Measurements from ENCODE around the gene DHH.

DHH gene

GRCh38 chr12:49100380-49100779 is 5.8 kb upstream of the DHH start:
- POLR2A ChIA-PET, result interaction anchor here (1.2 to 3.1 kb wide), 3 partner anchors 10 to 30 kb away, joined by 3 to 16 read pairs (median 16); partner anchors contain the start of genes LMBR1L and TUBA1B
- TF ChIP-seq ZNF830 (tag by site-specific recombination; IDR thresholded peaks at IDR 0.05; ENCODE audit: low read depth) (no peak), ZNF324 (tag by site-specific recombination; IDR thresholded peaks at IDR 0.05) (no peak), FEZF1 (tag by site-specific recombination; IDR thresholded peaks at IDR 0.05) (no peak), ZNF341 (tag by site-specific recombination; IDR thresholded peaks at IDR 0.05; ENCODE audit: low read depth) (no peak), MZF1 (tag by site-specific recombination; IDR thresholded peaks at IDR 0.05; ENCODE audit: borderline replicate concordance) (no peak), ZSCAN18 (tag by site-specific recombination; IDR thresholded peaks at IDR 0.05) (no peak), ZNF600 (tag by site-specific recombination; IDR thresholded peaks at IDR 0.05) (peak; percentile 53; the same call in 1 of the 2 replicates), ZBTB20 (tag by site-specific recombination; IDR thresholded peaks at IDR 0.05) (no peak), YY1 (tag by site-specific recombination; IDR thresholded peaks at IDR 0.05) (no peak)
- Histone ChIP-seq H3K27ac (ENCODE audit: extremely low read depth, low read depth, low read length) (no peak overlapping the region), H3K4me1 (ENCODE audit: control insufficient read depth, insufficient read depth, low read length) (no peaks in the 10 kb centered on the region), H3K9me3 (ENCODE audit: control insufficient read depth, insufficient read depth, low read depth, low read length) (no peaks in the 10 kb centered on the region), H3K36me3 (ENCODE audit: control insufficient read depth in 2 of 2, insufficient read depth in 1 of 2, low read length in 2 of 2) (peaks cover 14 to 95% of the 10 kb centered on the region in 2 experiments; a peak in 2 of 3 replicates), H3K4me3 (ENCODE audit: low read depth, low read length) (no peak overlapping the region)
- CTCF ChIA-PET, result interaction anchor here (0.6 to 7.5 kb wide), 10 partner anchors 8 to 252 kb away, joined by 3 to 118 read pairs (median 9); partner anchors contain the start of genes LMBR1L, RHEBL1 and TUBA1B

- Histone ChIP-seq H3K4me3 (ENCODE audit: low read depth, low read length) (no peak overlapping the region), H3K9me3 (ENCODE audit: control insufficient read depth, insufficient read depth, low read depth, low read length) (no peaks in the 10 kb centered on the region), H3K27ac (ENCODE audit: extremely low read depth, low read depth, low read length) (no peak overlapping the region), H3K36me3 (ENCODE audit: control insufficient read depth in 2 of 2, insufficient read depth in 1 of 2, low read length in 2 of 2) (peaks cover 14 to 81% of the 10 kb centered on the region in 2 experiments; a peak in 2 of 3 replicates), H3K4me1 (ENCODE audit: control insufficient read depth, insufficient read depth, low read length) (no peaks in the 10 kb centered on the region)
- ChIA-PET POLR2A (interaction anchor here (0.6 to 3.1 kb wide), 8 partner anchors 11 to 750 kb away, joined by 3 to 16 read pairs (median 6); partner anchors contain the start of genes LMBR1L, RHEBL1 and TUBA1B), CTCF (interaction anchor here (0.6 to 7.5 kb wide), 30 partner anchors 7 to 1199 kb away, joined by 3 to 118 read pairs (median 5); partner anchors contain the start of genes LMBR1L, PRPH and RHEBL1)
- TF ChIP-seq ZFP37 (tag by site-specific recombination; IDR thresholded peaks at IDR 0.05) (no peak), ZBTB26 (tag by site-specific recombination; optimal IDR thresholded peaks at IDR 0.05) (no peak), ZNF501 (tag by site-specific recombination; IDR thresholded peaks at IDR 0.05) (no peak), ZNF132 (tag by site-specific recombination; IDR thresholded peaks at IDR 0.05; ENCODE audit: borderline replicate concordance) (no peak), ZNF121 (tag by site-specific recombination; IDR thresholded peaks at IDR 0.05) (peak; percentile 83), ZNF518A (tag by site-specific recombination; conservative IDR thresholded peaks at IDR 0.05; ENCODE audit: low read depth) (no peak), ZNF660 (tag by site-specific recombination; IDR thresholded peaks at IDR 0.05) (no peak)
Observed at GRCh38 chr12:49098703-49099102, 4.1 kb upstream of the DHH start.
